Effector CD4-positive, alpha-beta T cell (primary cell): ENCODE measurements around the gene ATF6.

Source experiments
- DNase-seq: peaks from one replicate; pipeline ENCODE4 v3.0.0-alpha.2; 2020

ATF6 gene

GRCh38 chr1:161834967-161835550 is 68.9 kb downstream of the ATF6 start:
- DNase-seq = no peak

DNA sequence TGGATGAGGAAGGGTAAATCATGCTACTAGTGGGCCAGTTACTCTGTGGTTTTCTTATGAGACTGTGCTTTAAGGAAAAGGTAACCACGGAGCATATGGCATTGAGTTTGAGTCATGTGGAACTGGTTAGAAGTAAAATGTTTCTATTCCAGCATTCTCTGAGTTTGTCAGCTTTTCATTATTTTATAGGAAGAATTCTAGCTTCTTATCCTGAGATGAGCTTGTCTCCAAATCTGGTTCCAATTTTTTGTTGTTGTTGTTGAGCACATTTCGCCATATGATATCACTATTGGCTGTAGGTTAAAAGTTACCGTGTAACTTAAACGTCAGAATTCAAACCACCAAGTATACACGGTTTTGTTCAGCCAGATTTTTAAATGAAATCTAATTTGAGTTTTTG is 69.9 kb downstream of the ATF6 start:
- DNase-seq = no peak

- no peak for DNase-seq
Measured at GRCh38 chr1:161838362-161838761, 72.2 kb downstream of the ATF6 start.

- DNase-seq = no peak
Measured at GRCh38 chr1:161838885-161839284, 72.8 kb downstream of the ATF6 start.

- DNase-seq = no peak
Measured at GRCh38 chr1:161839591-161839990, 73.5 kb downstream of the ATF6 start.

- no peak for DNase-seq
Measured at GRCh38 chr1:161840363-161840762, 74.2 kb downstream of the ATF6 start.

DNA sequence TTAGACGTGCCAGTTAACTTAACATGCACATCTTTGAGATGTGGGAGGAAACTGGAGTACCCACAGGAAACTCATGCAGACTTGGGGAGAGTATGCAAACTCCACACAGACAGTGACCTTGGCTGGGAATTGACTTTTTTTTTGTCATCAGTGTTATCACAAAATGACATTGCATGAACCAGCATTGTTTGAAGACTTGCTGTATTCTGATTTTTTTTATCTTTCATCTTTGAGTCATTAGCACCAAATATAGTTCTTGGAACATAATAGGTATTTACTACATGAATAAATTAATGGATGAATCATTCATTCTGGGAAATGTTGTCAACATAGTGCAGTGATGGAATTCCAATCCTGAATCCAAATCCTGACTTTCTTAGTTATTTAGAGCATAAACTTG is 77.0 kb downstream of the ATF6 start:
- no peak for DNase-seq

DNA sequence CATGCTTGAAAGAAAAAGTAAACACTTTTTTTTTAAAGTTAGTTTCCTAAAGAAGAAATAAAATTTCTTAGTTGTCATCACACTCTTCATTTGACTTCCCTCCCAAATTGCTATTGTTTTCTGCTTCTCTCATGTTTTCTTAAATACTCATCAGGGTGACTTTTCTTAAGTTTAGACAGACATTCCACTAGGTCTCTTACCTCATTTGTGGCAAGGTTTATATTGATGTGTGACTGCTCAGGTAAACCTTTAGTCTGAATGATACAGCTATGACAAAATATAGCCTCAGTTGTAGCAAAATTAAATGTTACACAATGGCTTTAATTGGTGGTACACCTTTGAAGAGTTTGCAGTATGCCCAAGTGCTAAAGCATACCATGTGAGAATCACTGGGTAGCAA is 78.6 kb downstream of the ATF6 start:
- no peak for DNase-seq

GRCh38 chr1:161848676-161849075 is 82.6 kb downstream of the ATF6 start:
- DNase-seq = no peak

DNA sequence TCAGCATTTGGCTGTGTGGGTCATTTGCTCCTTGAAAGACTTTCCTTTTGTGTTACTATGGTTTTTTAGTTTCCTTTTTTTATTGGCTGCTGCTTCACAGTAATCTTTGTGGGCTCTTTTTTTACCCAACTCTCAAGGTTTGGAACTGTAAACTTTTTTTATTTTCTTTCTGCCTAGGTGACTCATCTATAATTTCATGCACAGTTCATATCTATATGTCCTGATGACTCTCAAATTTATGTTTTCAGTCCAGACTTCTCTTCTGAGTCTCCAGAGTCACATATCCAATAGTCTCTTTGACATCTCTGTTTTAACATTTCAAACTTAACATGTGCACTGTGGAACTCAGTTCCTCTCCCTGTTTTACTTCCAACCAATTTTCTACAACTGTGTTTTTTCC is 83.4 kb downstream of the ATF6 start:
- no peak for DNase-seq

DNA sequence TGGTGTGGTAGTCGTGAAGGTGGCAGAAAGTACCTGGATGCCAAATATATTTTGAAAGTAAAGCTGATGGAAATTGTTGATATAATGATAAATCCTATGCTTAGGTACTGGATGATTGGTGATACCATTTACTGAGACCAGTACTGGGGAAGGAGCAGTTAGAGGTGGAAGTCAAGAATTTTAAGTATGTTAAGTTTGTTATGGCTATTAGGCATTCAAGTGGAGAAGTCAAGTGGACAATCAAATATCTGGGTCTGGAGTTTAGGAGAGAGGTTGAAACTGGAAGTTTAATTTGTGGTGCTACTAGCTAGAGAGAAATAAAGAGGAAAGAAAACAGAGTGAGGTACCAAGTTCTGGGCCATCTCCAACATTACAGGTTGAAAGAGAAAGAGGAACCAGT is 89.1 kb downstream of the ATF6 start:
- no peak for DNase-seq

DNA sequence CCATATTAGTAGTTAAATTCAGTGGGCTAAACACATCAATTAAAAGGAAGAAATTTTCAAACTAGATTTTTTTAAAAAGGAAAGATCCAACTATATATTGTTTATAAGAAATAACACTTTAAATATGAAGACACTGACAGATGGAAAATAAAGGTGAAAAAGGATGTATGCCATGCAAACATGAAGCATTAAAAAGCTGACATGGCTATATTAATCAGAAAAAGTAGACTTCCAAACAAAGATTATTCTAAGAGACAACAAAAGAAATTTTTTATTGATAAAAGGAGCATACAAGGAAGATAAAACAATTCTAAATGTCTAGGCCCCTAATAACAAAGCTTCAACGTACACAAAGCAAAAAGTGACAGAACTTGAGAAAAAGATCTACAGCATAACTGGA is 92.2 kb downstream of the ATF6 start:
- DNase-seq = no peak

DNA sequence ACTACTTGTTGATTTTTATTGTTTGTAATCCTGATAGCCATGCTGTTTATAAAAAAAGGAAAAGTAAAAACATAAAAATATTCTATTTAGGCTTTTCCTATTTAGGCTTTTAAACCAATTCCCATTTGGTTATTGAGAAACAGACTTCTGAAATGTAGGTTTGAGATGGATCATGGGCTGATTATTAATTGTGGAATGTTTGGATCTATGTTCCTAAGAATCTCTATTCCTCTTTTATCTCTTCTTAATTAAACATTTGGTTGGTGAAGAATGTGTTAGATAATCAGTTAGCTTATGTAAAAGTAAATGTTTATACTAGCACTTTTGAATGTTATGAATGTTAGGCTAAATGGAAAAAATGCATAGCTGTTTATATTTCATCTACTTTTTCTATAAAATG is 97.4 kb downstream of the ATF6 start:
- no peak for DNase-seq

GRCh38 chr1:161864577-161864976 is 98.5 kb downstream of the ATF6 start:
- no peak for DNase-seq

DNA sequence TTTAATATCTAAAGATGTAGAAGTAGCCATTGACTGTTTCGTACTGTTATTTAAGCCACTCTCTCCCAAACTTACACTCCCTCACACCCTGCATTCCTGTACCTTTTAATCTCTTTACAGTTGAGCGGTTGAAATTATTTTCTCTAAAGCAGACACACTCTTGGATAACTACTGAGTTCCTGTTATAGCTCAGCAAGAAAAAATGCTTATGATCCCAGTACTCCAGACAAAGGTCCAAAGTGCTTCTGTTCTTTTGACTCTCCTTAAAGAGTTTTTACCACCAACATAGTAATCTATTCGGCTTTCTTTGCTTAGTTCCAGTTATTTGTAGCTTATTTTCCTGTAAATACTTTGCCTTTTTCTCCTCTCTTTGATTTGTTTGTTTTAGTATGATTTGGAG is 100.1 kb downstream of the ATF6 start:
- no peak for DNase-seq

GRCh38 chr1:161868832-161869231 is 102.7 kb downstream of the ATF6 start:
- DNase-seq = no peak

DNA sequence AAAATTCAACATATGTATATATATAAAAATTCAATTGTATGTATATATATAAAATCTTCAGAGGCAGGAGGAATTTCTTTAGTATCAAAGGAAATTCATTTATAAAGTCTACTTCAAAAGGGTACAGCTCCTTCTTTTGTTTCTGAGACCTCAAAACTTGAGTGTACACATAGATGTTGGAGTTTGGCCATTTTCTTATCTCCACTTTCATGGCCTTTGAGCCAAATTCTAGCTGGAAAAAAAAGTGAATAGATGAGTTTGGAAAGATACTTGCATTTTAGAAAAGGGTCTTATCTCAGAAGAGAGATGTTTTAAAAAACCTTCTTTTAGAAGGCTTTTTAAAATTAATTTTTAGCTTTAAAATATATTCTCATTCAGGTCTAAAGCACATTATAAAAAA is 103.2 kb downstream of the ATF6 start:
- no peak for DNase-seq

- no peak for DNase-seq
Measured at GRCh38 chr1:161872506-161872905, 106.4 kb downstream of the ATF6 start.

DNA sequence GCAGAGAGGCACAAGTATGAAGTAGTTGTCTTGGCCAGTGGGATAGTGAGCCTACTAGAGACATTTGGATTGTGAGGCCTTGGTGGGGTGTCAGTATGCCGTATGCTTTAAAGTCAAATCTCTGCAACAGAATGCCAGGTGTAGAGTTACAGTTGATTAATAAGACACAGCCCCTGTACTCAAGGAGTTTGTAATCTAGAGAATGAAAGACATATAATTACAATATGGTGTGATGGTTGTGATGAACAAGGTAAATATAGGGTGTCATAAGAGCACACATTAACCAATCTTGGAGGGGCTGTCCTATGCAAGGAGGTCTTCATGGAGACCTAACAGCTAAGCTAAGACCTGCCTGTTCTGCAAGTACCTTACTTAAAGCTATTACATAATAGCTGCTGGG is 113.1 kb downstream of the ATF6 start:
- no peak for DNase-seq

DNA sequence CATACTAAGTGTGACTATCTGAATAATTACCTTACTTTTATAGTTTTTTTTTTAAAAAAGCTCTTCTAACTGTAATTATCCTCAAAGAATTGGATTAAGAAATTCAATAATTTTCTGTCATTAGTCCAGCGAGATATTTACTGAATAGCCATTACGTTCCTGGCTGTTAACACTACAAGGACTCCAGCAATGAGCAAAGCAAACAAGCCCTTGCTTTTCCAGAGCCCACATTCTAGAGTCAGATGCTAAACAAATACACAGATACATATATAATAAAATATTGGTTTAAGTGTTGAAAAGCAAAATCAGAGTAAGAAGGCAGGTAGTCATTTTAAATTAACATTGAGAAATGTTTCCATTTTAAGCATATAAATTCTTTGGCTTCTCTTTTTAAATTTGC is 118.4 kb downstream of the ATF6 start:
- DNase-seq = no peak

GRCh38 chr1:161885003-161885402 is 118.9 kb downstream of the ATF6 start:
- DNase-seq = no peak

DNA sequence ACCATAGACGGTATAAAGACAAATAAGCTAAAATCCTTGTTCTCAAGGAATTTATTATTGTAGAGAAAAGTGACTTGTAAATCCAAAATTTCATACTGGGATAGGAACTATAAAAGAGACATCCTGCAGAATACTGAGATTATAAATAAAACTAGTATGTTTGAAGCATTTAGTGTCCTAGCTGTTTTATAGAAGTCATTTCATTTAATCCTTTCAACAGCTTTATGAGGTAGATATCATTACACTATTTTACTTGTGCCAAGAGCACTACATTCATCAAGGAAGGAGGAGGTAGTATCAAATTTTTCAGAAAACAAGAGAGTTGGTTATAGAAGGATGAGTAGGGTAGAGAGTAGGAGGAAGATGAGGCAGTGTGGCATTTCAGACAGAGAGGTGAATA is 119.6 kb downstream of the ATF6 start:
- no peak for DNase-seq

GRCh38 chr1:161886589-161886988 is 120.5 kb downstream of the ATF6 start:
- no peak for DNase-seq

DNA sequence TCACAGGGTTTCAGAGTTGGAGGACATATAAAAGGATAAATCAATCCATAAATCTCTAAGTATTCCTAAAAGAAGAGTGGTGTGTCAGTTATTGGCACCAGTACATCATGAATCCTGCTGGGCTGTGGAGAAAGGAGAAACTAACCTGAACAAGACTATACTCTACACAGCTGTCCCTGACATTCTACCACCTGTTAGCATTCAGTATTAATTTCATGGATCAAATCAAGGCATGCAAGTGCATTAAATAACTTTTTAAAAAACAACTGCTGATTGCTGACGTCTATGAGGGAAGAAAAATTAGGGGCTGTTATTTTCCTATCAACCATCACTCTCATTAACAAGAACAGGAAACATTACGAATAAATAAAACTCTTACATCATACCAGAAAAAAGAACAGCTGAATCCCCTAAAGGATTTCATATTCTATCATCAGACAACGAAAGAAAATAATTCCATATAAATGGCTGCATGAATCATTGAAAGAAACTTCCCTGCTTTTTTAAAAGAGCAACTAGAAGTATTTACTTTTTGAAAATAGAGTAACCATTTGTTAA is 121.7 kb downstream of the ATF6 start:
- no peak for DNase-seq

- no peak for DNase-seq
Measured at GRCh38 chr1:161890574-161890973, 124.5 kb downstream of the ATF6 start.
